HL-60 (cell line): ENCODE data around the gene ACOXL.

Source experiments
- DNase-seq, 2 experiments: peaks; one replicate each; pipeline ENCODE4 v3.0.0-alpha.2; 2010 to 2020; ENCODE audit warnings: low read depth in 1 of 2, low spot score in 1 of 2
- H3K27ac ChIP-seq: fragments of 250-450 bp; sonication (Bioruptor Pico); replicated peaks from 2 replicates; pipeline ENCODE4 v1.5.1; 2020; ENCODE audit warnings: mild to moderate bottlenecking, moderate library complexity
- H3K27me3 ChIP-seq: fragments of 250-450 bp; sonication (Bioruptor Pico); 2 replicates; pipeline ENCODE4 v1.5.1; 2021; ENCODE audit warnings: mild to moderate bottlenecking, moderate library complexity; ENCODE audit not compliant: insufficient read depth, poor library complexity, severe bottlenecking
- H3K4me3 ChIP-seq: replicated peaks from 2 replicates; pipeline ENCODE4 v1.5.1; 2011; ENCODE audit warnings: mild to moderate bottlenecking, control low read depth, low read length; ENCODE audit not compliant: insufficient read depth
- GABPA ChIP-seq: IDR thresholded peaks from 2 replicates; pipeline ENCODE4 v1.6.1; 2012; ENCODE audit warnings: low read depth
- POLR2AphosphoS5 ChIP-seq: IDR thresholded peaks from 2 replicates; pipeline ENCODE4 v1.6.1; 2012; ENCODE audit warnings: low read depth
- SPI1 ChIP-seq: IDR thresholded peaks from 2 replicates; pipeline ENCODE4 v1.6.1; 2012; ENCODE audit warnings: low read depth, mild to moderate bottlenecking, borderline replicate concordance
- TF ChIP-seq, protein P1 (sequence below): IDR thresholded peaks from one replicate; pipeline ENCODE4 v1.5.1; 2011; ENCODE audit warnings: low read length, control low read depth, inconsistent platforms; ENCODE audit not compliant: insufficient read depth
- TF ChIP-seq, protein P2 (sequence below): IDR thresholded peaks from 2 replicates; pipeline ENCODE4 v1.6.1; 2012; ENCODE audit warnings: low read depth; ENCODE audit not compliant: insufficient replicate concordance

Gene ACOXL

DNA sequence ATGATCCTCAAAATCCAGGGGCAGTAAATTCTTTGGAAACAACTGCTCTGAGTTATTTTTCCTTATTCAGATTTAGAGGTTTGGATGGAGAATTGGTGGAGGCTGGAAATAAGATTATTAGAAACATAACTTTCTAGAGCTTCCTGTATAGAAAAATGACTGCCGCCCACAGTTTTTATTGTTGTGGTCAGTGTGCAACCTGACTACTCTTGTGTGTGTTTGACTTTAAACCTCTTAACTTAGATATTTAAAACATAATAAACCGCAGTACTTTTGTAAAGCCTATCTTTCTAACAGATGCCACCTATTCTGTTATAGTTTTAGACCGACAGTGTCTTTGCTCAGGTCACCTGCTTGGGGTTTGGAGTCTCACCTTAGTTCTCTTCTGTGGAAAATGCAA, 272.9 kb downstream of the ACOXL start:
- H3K4me3 ChIP-seq: no peak overlapping the region
- H3K27me3 ChIP-seq: no peaks in the 10 kb centered on the region
- no peak overlapping the region for H3K27ac ChIP-seq
- no peak for DNase-seq
- no peak for TF ChIP-seq POLR2AphosphoS5
- TF ChIP-seq, protein P1, sequence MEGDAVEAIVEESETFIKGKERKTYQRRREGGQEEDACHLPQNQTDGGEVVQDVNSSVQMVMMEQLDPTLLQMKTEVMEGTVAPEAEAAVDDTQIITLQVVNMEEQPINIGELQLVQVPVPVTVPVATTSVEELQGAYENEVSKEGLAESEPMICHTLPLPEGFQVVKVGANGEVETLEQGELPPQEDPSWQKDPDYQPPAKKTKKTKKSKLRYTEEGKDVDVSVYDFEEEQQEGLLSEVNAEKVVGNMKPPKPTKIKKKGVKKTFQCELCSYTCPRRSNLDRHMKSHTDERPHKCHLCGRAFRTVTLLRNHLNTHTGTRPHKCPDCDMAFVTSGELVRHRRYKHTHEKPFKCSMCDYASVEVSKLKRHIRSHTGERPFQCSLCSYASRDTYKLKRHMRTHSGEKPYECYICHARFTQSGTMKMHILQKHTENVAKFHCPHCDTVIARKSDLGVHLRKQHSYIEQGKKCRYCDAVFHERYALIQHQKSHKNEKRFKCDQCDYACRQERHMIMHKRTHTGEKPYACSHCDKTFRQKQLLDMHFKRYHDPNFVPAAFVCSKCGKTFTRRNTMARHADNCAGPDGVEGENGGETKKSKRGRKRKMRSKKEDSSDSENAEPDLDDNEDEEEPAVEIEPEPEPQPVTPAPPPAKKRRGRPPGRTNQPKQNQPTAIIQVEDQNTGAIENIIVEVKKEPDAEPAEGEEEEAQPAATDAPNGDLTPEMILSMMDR: no peak

DNA sequence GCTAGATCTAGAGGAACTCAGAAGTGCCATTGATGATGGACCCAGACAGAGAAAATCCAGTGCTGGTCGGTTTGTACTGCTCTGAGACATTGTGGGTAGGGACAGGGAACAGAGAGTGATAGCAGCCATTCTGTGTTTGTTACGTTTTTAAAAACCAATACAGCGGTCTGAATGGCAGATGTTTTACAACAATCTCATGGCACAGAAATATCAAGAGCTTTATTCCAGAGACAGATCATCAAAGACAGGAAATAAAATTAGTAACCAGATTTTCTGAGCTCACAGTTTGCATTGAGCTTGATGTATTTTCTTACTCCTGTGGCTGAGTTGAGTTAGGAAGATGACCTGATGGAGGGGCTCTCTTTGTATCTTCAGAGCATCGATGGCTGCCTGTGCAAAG, 273.4 kb downstream of the ACOXL start:
- TF ChIP-seq, protein P1: no peak
- TF ChIP-seq GABPA (no peak), SPI1 (no peak)
- TF ChIP-seq, protein P2, sequence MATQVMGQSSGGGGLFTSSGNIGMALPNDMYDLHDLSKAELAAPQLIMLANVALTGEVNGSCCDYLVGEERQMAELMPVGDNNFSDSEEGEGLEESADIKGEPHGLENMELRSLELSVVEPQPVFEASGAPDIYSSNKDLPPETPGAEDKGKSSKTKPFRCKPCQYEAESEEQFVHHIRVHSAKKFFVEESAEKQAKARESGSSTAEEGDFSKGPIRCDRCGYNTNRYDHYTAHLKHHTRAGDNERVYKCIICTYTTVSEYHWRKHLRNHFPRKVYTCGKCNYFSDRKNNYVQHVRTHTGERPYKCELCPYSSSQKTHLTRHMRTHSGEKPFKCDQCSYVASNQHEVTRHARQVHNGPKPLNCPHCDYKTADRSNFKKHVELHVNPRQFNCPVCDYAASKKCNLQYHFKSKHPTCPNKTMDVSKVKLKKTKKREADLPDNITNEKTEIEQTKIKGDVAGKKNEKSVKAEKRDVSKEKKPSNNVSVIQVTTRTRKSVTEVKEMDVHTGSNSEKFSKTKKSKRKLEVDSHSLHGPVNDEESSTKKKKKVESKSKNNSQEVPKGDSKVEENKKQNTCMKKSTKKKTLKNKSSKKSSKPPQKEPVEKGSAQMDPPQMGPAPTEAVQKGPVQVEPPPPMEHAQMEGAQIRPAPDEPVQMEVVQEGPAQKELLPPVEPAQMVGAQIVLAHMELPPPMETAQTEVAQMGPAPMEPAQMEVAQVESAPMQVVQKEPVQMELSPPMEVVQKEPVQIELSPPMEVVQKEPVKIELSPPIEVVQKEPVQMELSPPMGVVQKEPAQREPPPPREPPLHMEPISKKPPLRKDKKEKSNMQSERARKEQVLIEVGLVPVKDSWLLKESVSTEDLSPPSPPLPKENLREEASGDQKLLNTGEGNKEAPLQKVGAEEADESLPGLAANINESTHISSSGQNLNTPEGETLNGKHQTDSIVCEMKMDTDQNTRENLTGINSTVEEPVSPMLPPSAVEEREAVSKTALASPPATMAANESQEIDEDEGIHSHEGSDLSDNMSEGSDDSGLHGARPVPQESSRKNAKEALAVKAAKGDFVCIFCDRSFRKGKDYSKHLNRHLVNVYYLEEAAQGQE: no peak
- no peak for DNase-seq
- no peak overlapping the region for H3K27ac ChIP-seq
- no peaks in the 10 kb centered on the region for H3K27me3 ChIP-seq
- no peak overlapping the region for H3K4me3 ChIP-seq

DNA sequence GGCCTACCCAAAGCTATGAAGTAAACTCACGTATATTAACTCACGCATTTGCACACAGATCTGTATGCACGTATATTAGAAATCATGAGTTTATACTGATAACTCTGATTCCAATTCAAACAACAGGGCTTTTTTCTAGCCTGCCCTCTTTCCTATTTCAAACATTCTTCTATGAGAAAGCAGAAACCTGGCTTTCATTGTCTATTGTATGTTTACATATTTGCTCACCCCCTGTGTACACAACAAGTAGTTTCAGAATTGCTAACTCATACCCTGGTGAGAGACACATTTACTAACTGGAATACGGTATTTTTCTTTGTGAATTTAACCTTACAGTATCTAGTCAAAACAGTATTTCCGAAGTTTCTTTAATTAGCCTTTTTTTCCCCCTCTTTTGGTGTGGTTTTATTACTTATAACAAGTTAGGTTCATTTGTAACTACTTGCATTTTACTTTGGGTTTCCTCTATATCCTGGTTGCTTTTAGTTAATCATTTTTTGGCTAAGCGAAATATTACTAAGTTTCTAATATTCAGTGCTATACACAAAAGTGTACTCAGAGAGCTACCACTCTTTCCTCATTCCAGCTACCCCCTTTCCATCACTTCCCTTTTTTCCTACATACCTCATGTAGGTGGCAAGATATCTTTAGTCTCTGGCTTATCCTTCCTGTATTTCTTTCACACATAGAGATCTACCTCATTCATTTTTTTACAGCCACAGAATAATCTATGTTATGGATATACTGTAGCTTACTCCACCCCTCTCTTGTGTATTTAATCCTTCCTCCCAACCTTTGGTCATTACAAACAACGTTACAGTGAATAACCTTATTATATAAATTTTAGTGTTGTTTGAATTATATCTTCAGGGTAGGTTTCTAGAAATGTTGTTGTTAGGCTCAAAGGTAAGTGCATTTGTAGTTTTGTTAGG, 275.6 kb downstream of the ACOXL start:
- peak in 1 of 2 experiments; percentile 31 for DNase-seq
- Histone ChIP-seq H3K27me3 (no peaks in the 10 kb centered on the region), H3K4me3 (no peak overlapping the region), H3K27ac (no peak overlapping the region)
- no peak for TF ChIP-seq POLR2AphosphoS5
- TF ChIP-seq, protein P2: no peak
- no peak for TF ChIP-seq GABPA
- peak; percentile 95 for TF ChIP-seq SPI1
- TF ChIP-seq, protein P1: no peak

DNA sequence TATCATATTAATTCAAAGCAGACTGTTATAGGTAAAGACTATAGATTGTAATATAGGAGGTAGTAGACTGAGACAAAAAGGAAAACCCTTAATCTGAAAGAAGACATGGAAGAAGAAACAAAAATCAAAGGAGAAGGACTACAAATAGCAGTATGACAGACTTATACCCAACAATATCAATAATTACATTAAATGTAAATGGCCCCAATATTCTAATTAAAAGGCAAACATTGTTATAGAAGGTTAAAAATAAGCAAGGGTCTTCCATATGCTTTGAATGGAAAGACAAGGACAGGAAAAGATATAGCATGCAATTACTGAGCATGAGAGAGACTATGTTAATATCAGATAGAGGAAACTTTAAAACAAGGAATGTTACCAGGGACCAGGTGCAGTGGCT, 278.8 kb downstream of the ACOXL start:
- no peak overlapping the region for H3K4me3 ChIP-seq
- DNase-seq: no peak
- no peak overlapping the region for H3K27ac ChIP-seq
- TF ChIP-seq, protein P2: no peak
- TF ChIP-seq GABPA: no peak
- TF ChIP-seq, protein P1: no peak
- no peaks in the 10 kb centered on the region for H3K27me3 ChIP-seq
